Parathyroid adenoma (tissue), 2 donors: Measurements from ENCODE around the gene LASP1.
A peak's percentile ranks its signal among the peaks of the same experiment; 100 is the strongest.

Source experiments
- H2AFZ ChIP-seq: fragments of 300-600 bp; sonication (generic); one replicate; pipeline ENCODE4 v1.7.0; 2017; ENCODE audit warnings: antibody characterized with exemption, mild to moderate bottlenecking
- H3K27ac ChIP-seq: fragments of 300-600 bp; sonication (generic); one replicate; pipeline ENCODE4 v1.7.0; 2017
- H3K27me3 ChIP-seq: fragments of 300-600 bp; sonication (generic); one replicate; pipeline ENCODE4 v1.7.0; 2017; ENCODE audit warnings: low read length; ENCODE audit not compliant: control insufficient read depth, insufficient read depth
- H3K36me3 ChIP-seq: fragments of 300-600 bp; sonication (generic); one replicate; pipeline ENCODE4 v1.7.0; 2017; ENCODE audit warnings: low read length; ENCODE audit not compliant: control insufficient read depth, insufficient read depth
- H3K4me1 ChIP-seq: fragments of 300-600 bp; sonication (generic); one replicate; pipeline ENCODE4 v1.7.0; 2017; ENCODE audit warnings: control low read depth
- H3K4me2 ChIP-seq: fragments of 300-600 bp; sonication (generic); one replicate; pipeline ENCODE4 v1.7.0; 2017; ENCODE audit warnings: low read length
- H3K4me3 ChIP-seq: fragments of 300-600 bp; sonication (generic); one replicate; pipeline ENCODE4 v1.7.0; 2017; ENCODE audit warnings: low read depth, low read length
- H3K79me2 ChIP-seq: fragments of 300-600 bp; sonication (generic); one replicate; pipeline ENCODE4 v1.7.0; 2017; ENCODE audit warnings: control low read depth
- H3K9ac ChIP-seq: fragments of 300-600 bp; sonication (generic); one replicate; pipeline ENCODE4 v1.7.0; 2017; ENCODE audit warnings: mild to moderate bottlenecking
- H3K9me3 ChIP-seq: fragments of 300-600 bp; sonication (generic); one replicate; pipeline ENCODE4 v1.7.0; 2017; ENCODE audit warnings: low read length; ENCODE audit not compliant: control insufficient read depth
- TF ChIP-seq, protein P1 (sequence below): fragments of 300-600 bp; sonication (generic); IDR thresholded peaks from one replicate; pipeline ENCODE4 v1.7.0; 2017; ENCODE audit warnings: antibody characterized with exemption, mild to moderate bottlenecking
- donor health status: primary hyperparathyroidism.

The LASP1 gene

DNA sequence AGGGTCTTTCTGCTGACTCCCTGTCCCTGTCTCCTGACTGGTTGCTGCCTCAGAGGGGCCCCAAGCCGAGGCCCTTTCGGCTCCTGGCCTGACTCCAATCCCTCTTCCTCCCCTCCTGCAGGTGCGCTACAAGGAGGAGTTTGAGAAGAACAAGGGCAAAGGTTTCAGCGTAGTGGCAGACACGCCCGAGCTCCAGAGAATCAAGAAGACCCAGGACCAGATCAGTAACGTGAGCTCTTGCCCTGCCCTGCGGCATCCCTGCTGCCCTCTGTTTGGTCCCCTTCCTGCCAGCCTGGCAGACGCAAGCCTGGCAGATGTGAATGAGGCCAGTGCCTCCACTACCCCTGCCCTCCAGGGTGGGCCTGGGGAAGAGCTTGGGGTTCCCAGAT, 28.4 kb downstream of the LASP1 start:
- Histone ChIP-seq H3K27ac (peak overlapping the region; percentile 58), H3K4me2 (peak overlapping the region; percentile 53), H3K4me1 (peaks cover 17% of the 10 kb centered on the region), H3K4me3 (peak overlapping the region; percentile 15), H3K36me3 (no peaks in the 10 kb centered on the region), H3K9ac (no peak overlapping the region), H2AFZ (no peak overlapping the region), H3K79me2 (peaks cover 22% of the 10 kb centered on the region), H3K27me3 (no peaks in the 10 kb centered on the region), H3K9me3 (no peaks in the 10 kb centered on the region)
- TF ChIP-seq, protein P1, sequence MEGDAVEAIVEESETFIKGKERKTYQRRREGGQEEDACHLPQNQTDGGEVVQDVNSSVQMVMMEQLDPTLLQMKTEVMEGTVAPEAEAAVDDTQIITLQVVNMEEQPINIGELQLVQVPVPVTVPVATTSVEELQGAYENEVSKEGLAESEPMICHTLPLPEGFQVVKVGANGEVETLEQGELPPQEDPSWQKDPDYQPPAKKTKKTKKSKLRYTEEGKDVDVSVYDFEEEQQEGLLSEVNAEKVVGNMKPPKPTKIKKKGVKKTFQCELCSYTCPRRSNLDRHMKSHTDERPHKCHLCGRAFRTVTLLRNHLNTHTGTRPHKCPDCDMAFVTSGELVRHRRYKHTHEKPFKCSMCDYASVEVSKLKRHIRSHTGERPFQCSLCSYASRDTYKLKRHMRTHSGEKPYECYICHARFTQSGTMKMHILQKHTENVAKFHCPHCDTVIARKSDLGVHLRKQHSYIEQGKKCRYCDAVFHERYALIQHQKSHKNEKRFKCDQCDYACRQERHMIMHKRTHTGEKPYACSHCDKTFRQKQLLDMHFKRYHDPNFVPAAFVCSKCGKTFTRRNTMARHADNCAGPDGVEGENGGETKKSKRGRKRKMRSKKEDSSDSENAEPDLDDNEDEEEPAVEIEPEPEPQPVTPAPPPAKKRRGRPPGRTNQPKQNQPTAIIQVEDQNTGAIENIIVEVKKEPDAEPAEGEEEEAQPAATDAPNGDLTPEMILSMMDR = no peak

DNA sequence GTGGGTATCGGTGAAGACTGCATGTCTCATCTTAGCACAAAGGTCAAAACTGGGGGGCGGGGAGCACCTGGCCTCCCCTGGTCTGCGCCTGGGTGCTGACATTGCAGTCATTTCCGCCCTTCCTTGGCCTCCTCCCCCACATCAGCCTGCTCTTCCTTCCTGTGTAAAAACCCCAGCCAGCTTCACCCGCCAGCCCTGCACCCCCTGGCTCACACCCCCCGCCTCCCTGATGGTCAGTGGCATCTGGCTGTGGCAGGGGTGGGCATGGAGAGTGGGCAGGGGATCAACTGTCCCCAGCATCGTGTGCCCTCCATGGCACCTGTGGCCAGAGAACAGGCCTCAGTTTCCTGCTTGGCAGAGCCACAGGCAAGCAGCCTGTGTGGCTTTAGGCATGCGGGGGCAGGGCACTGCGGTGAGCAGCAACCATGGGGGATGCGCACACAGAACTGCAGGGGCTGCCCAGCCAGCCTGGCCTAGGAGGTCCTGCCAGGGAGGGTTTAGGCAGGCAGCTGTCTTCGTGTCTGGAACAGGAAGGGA, 29.0 kb downstream of the LASP1 start:
- Histone ChIP-seq H2AFZ (no peak overlapping the region), H3K4me1 (peaks cover 17% of the 10 kb centered on the region), H3K4me2 (peak overlapping the region; percentile 53), H3K9me3 (no peaks in the 10 kb centered on the region), H3K27me3 (no peaks in the 10 kb centered on the region), H3K9ac (no peak overlapping the region), H3K27ac (peak overlapping the region; percentile 58), H3K4me3 (no peak overlapping the region), H3K36me3 (no peaks in the 10 kb centered on the region), H3K79me2 (peaks cover 26% of the 10 kb centered on the region)
- TF ChIP-seq, protein P1 = no peak

DNA sequence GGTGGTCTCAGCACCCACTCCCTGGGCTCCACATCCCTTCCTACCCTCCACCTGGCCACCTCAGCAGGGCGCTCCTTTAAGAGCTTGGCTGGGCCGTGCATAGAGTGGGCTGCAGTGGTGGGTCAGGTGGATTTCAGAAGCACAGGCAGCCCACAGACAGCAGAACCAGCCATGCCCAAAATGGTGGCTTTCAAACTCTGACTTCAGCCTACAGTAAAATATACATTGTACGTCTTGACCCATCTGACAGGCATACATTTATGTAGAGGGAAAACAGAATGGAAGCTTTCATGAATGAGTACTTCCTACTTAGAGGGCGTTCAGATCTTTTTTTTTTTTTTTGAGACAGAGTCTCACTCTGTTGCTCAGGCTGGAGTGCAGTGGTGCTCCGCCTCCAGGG, 29.6 kb downstream of the LASP1 start:
- no peak overlapping the region for H3K4me2 ChIP-seq
- H3K9ac ChIP-seq = no peak overlapping the region
- H3K9me3 ChIP-seq = no peaks in the 10 kb centered on the region
- TF ChIP-seq, protein P1 = no peak
- peaks cover 26% of the 10 kb centered on the region for H3K79me2 ChIP-seq
- H3K36me3 ChIP-seq = no peaks in the 10 kb centered on the region
- H3K27ac ChIP-seq = no peak overlapping the region
- no peak overlapping the region for H2AFZ ChIP-seq
- H3K4me1 ChIP-seq = peaks cover 17% of the 10 kb centered on the region
- no peaks in the 10 kb centered on the region for H3K27me3 ChIP-seq
- no peak overlapping the region for H3K4me3 ChIP-seq

DNA sequence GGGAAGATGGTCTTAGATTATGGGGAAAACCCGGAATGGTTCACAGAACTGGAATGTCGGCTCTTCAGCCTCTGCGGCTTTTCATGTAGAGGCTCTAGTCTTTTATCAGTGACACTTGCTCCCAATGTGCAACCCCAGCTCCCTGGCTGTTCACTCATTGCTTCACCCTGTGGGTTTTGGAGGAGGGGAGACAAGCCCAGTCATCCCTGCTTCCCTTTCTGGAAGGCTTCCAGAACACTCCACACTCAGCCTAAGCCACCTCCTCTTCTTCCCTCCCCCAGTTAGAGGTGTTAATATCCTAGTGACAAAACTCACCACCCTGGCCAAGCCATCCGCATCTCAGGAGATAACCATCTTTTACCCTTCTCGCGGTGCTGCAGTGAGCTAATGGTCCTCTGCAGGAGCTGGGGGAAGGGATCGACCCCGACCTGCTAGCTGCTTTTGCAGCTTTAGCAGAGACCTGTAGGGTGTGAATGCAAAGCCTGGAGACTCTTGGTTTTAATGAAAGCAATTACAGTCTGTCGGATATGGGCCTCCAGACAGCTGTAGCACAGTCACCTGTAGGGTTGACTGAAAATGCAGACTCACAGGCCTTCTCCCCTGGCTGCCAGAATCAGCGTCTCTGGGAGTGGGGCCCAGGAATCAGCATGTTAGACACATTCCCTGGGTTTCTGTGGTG, 31.3 kb downstream of the LASP1 start:
- Histone ChIP-seq H3K4me2 (peak overlapping the region; percentile 61), H3K36me3 (no peaks in the 10 kb centered on the region), H3K79me2 (peaks cover 26% of the 10 kb centered on the region), H3K4me3 (peak overlapping the region; percentile 9), H3K9ac (no peak overlapping the region), H3K27ac (peak overlapping the region; percentile 6), H2AFZ (no peak overlapping the region), H3K9me3 (no peaks in the 10 kb centered on the region), H3K27me3 (no peaks in the 10 kb centered on the region), H3K4me1 (peaks cover 17% of the 10 kb centered on the region)
- TF ChIP-seq, protein P1 = no peak

DNA sequence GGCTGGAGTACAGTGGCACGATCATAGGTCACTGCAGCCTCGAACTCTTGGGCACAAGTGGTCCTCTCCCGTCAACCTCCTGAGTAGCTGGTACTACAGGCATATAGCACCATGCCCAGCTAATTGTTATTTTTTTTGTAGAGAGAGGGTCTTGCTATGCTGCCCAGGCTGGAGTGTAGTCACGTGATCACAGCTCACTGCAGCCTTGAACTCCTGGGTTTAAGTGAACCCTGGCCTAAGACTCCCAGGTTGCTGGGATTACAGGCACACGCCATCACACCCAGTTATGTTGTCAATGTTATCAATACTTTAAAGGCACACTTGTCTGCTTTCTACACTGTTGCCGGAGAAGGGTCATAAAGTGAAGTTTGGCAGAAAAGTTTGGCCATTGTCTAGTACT, 33.5 kb downstream of the LASP1 start:
- Histone ChIP-seq H3K4me3 (no peak overlapping the region), H3K27me3 (no peaks in the 10 kb centered on the region), H3K4me2 (no peak overlapping the region), H3K36me3 (no peaks in the 10 kb centered on the region), H3K79me2 (peaks cover 25% of the 10 kb centered on the region), H3K9me3 (no peaks in the 10 kb centered on the region), H3K27ac (no peak overlapping the region), H3K9ac (no peak overlapping the region), H3K4me1 (peaks cover 11% of the 10 kb centered on the region), H2AFZ (no peak overlapping the region)
- TF ChIP-seq, protein P1 = no peak
